Measurements from ENCODE around the gene AATK. TPM values are rescaled to one million over a fixed set of nuclear protein-coding genes. Genes with fewer than 3 reads are reported as not detected.

AATK gene
- total and polyA plus RNA-seq, 12 donors = 0.73 to 23.3 (median 9.9) TPM

- H3K9me3 ChIP-seq (replicated peaks in 1 of 3) = no peaks in the 10 kb centered on the region
- no peaks in the 10 kb centered on the region for H3K36me3 ChIP-seq (replicated peaks in 1 of 2)
- H3K4me3 ChIP-seq = no peak overlapping the region
- DNase-seq = no peak
- H3K4me1 ChIP-seq (replicated peaks in 1 of 2) = no peaks in the 10 kb centered on the region
- WGBS, 4 donors = 89 to 92% (median 90%) methylated on average over 12 to 26 of the region's 26 CpGs
- H3K27me3 ChIP-seq = no peaks in the 10 kb centered on the region
- TF ChIP-seq CTCF (IDR thresholded peaks at IDR 0.05) = no peak
- TF ChIP-seq POLR2A (IDR thresholded peaks at IDR 0.05) = no peak
- intact Hi-C loops (cut with DNase I) = no loop called here
- H3K27ac ChIP-seq = no peak overlapping the region
Observed at GRCh38 chr17:81187586-81188490, 21.8 kb upstream of the AATK start.

- DNase-seq = no peak
- 88 to 91% (median 89%) methylated on average over 9 to 11 of the region's 11 CpGs for WGBS, 4 donors
- Histone ChIP-seq H3K27ac (no peak overlapping the region), H3K27me3 (no peaks in the 10 kb centered on the region), H3K36me3 (replicated peaks in 1 of 2) (no peaks in the 10 kb centered on the region), H3K4me3 (no peak overlapping the region), H3K4me1 (replicated peaks in 1 of 2) (no peaks in the 10 kb centered on the region), H3K9me3 (replicated peaks in 1 of 3) (no peaks in the 10 kb centered on the region)
- TF ChIP-seq CTCF (IDR thresholded peaks at IDR 0.05) = no peak
- TF ChIP-seq POLR2A (IDR thresholded peaks at IDR 0.05) = no peak
- intact Hi-C loops (cut with DNase I) = no loop called here
Observed at GRCh38 chr17:81187120-81187519, 21.1 kb upstream of the AATK start.

GRCh38 chr17:81186203-81186602 lies 20.2 kb upstream of the AATK start:
- Histone ChIP-seq H3K4me1 (replicated peaks in 1 of 2) (no peaks in the 10 kb centered on the region), H3K27me3 (no peaks in the 10 kb centered on the region), H3K9me3 (replicated peaks in 1 of 3) (no peaks in the 10 kb centered on the region), H3K27ac (no peak overlapping the region), H3K4me3 (no peak overlapping the region), H3K36me3 (replicated peaks in 1 of 2) (no peaks in the 10 kb centered on the region)
- intact Hi-C loops (cut with DNase I) = no loop called here
- DNase-seq = no peak
- 65 to 76% (median 75%) methylated on average over 4 to 7 of the region's 7 CpGs for WGBS, 4 donors
- TF ChIP-seq CTCF (IDR thresholded peaks at IDR 0.05) (no peak), POLR2A (IDR thresholded peaks at IDR 0.05) (no peak)

GRCh38 chr17:81184555-81184954 lies 18.5 kb upstream of the AATK start:
- TF ChIP-seq CTCF (IDR thresholded peaks at IDR 0.05) (no peak), POLR2A (IDR thresholded peaks at IDR 0.05) (no peak)
- H3K36me3 ChIP-seq (replicated peaks in 1 of 2) = no peaks in the 10 kb centered on the region
- H3K4me3 ChIP-seq = no peak overlapping the region
- no peak for DNase-seq
- WGBS, 4 donors = 30 to 53% (median 46%) methylated on average over 6 to 15 of the region's 15 CpGs
- H3K27ac ChIP-seq = no peak overlapping the region
- no peaks in the 10 kb centered on the region for H3K27me3 ChIP-seq
- no peaks in the 10 kb centered on the region for H3K9me3 ChIP-seq (replicated peaks in 1 of 3)
- intact Hi-C loops (cut with DNase I) = no loop called here
- no peaks in the 10 kb centered on the region for H3K4me1 ChIP-seq (replicated peaks in 1 of 2)

Data from adrenal gland (tissue), 12 donors.